HFF-Myc (cell line): ENCODE measurements around the gene ATP11A.

Source experiments
- DNase-seq: peaks from one replicate; pipeline ENCODE4 v3.0.0-alpha.2; 2011; ENCODE audit warnings: low read depth; ENCODE audit errors: extremely low read depth
- H3K4me3 ChIP-seq: replicated peaks from 2 replicates; pipeline ENCODE4 v1.5.1; 2011; ENCODE audit warnings: low read depth, mild to moderate bottlenecking, control low read depth, low read length
- TF ChIP-seq, protein P1 (sequence below): IDR thresholded peaks from 2 replicates; pipeline ENCODE4 v1.5.1; 2012; ENCODE audit warnings: mild to moderate bottlenecking, low read depth, low read length, control low read depth; ENCODE audit errors: missing control alignments

The ATP11A gene

GRCh38 chr13:112761701-112762689 is 72.2 kb downstream of the ATP11A start:
- no peak overlapping the region for H3K4me3 ChIP-seq
- TF ChIP-seq, protein P1, sequence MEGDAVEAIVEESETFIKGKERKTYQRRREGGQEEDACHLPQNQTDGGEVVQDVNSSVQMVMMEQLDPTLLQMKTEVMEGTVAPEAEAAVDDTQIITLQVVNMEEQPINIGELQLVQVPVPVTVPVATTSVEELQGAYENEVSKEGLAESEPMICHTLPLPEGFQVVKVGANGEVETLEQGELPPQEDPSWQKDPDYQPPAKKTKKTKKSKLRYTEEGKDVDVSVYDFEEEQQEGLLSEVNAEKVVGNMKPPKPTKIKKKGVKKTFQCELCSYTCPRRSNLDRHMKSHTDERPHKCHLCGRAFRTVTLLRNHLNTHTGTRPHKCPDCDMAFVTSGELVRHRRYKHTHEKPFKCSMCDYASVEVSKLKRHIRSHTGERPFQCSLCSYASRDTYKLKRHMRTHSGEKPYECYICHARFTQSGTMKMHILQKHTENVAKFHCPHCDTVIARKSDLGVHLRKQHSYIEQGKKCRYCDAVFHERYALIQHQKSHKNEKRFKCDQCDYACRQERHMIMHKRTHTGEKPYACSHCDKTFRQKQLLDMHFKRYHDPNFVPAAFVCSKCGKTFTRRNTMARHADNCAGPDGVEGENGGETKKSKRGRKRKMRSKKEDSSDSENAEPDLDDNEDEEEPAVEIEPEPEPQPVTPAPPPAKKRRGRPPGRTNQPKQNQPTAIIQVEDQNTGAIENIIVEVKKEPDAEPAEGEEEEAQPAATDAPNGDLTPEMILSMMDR: no peak
- DNase-seq: no peak

DNA sequence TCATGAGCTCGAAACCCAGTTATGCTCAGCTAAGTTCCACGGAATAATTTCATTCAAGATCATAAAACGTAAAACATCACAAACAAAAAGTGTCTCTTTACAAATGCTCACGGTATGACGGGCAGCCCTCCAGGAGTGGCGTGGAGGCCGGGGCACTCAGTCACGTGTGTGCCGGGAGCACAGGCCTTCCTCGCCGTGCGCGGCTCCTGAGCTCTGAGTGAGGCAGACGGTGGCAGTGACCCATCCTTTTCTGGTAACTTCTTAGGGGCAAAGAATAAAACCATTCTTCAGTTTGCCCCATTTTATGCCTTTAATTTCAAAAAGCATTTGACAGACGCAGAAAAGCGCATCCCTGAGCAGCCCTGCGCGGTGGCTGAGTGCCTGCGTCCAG is 72.8 kb downstream of the ATP11A start:
- TF ChIP-seq, protein P1: no peak
- DNase-seq: no peak
- H3K4me3 ChIP-seq: no peak overlapping the region

- TF ChIP-seq, protein P1: no peak
- no peak for DNase-seq
These were observed 74.2 kb downstream of the ATP11A start for GRCh38 chr13:112764028-112764427.

DNA sequence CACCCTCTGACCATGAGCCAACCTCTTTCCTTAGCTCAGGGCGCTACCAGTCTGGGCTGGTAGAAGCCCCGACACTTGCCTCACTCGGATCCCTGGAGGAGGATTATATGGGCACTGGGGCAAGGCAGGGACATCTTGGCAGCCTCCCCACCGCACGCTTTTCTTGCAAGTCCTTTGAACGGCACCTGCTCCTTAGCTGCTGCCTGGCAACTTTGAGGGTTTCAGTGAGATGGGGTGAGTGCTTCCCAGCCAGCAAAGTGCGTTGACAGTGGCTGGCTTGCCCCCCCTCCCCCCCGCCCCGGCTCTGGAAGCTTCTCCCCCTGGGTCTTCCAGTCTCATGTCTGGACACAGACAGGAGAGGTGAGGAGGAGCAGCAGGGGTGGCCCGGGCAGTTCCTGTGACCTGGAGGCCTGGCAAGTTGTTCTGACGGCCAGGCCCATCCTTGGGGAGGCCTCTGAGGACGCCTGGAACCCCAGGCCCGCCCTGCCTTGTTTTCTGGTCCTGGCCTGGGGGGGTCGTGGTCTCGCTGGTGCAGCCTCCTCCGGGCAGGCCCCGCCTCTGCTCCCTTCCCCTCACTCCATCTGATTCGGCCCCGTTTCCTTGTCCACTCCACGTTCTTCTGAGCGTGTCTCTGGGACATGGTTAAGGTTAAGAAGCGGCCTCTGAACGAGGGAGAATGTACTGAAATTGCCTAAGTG is 75.2 kb downstream of the ATP11A start:
- DNase-seq: no peak

More at GRCh38 chr13:112764028-112764427, 74.2 kb downstream of the ATP11A start:
- H3K4me3 ChIP-seq: no peak overlapping the region

GRCh38 chr13:112765731-112766130 is 75.9 kb downstream of the ATP11A start:
- DNase-seq: no peak
- TF ChIP-seq, protein P1: no peak
- no peak overlapping the region for H3K4me3 ChIP-seq

More for the DNA sequence above, 75.2 kb downstream of the ATP11A start:
- H3K4me3 ChIP-seq: no peak overlapping the region
- TF ChIP-seq, protein P1: no peak

- H3K4me3 ChIP-seq: no peak overlapping the region
- DNase-seq: no peak
- TF ChIP-seq, protein P1: no peak
These were observed 76.5 kb downstream of the ATP11A start for GRCh38 chr13:112766336-112766735.
